ENCODE results near the gene LRP1. TPM values are rescaled to one million over a fixed set of nuclear protein-coding genes. Genes with fewer than 3 reads are reported as not detected.

Gene LRP1
- total RNA-seq, 3 donors from 2014 or later (not counting 1 experiment from before 2014, with no cell fraction given), result 6.7 to 13.1 (median 9.5) TPM

GRCh38 chr12:57096099-57096572 lies 32.1 kb upstream of the LRP1 start:
- H3K4me3 Mint-ChIP-seq, result no peak overlapping the region
- no peaks in the 10 kb centered on the region for H3K27me3 Mint-ChIP-seq (ENCODE audit: low read depth in 2 of 2)
- no peaks in the 10 kb centered on the region for H3K36me3 Mint-ChIP-seq
- intact Hi-C loops (cut with micrococcal nuclease), result no loop called here
- Histone ChIP-seq H3K27ac (ENCODE audit: low read length) (no peak overlapping the region), H3K4me3 (ENCODE audit: low read length) (no peak overlapping the region), H3K27me3 (ENCODE audit: control insufficient read depth, insufficient read depth, low read length) (no peaks in the 10 kb centered on the region), H3K4me1 (ENCODE audit: control insufficient read depth, insufficient read depth, low read length) (peaks cover 16% of the 10 kb centered on the region), H3K36me3 (ENCODE audit: control insufficient read depth, insufficient read depth, low read length) (peaks cover 54% of the 10 kb centered on the region), H3K9me3 (ENCODE audit: control insufficient read depth, insufficient read depth, low read length) (no peaks in the 10 kb centered on the region)
- no peak for TF ChIP-seq CTCF (IDR thresholded peaks at IDR 0.05)
- H3K27ac Mint-ChIP-seq, result no peak overlapping the region
- DNase-seq (no peak), ATAC-seq (no peak)
- H3K9me3 Mint-ChIP-seq, result no peaks in the 10 kb centered on the region
- WGBS (ENCODE audit: insufficient coverage), result 100% methylated on average over 6 of the region's 6 CpGs
- peaks cover 14 to 23% of the 10 kb centered on the region in 2 donors for H3K4me1 Mint-ChIP-seq

GRCh38 chr12:57096748-57097553 lies 31.3 kb upstream of the LRP1 start:
- Histone ChIP-seq H3K36me3 (ENCODE audit: control insufficient read depth, insufficient read depth, low read length) (peaks cover 55% of the 10 kb centered on the region), H3K4me1 (ENCODE audit: control insufficient read depth, insufficient read depth, low read length) (peaks cover 18% of the 10 kb centered on the region), H3K9me3 (ENCODE audit: control insufficient read depth, insufficient read depth, low read length) (no peaks in the 10 kb centered on the region), H3K27me3 (ENCODE audit: control insufficient read depth, insufficient read depth, low read length) (no peaks in the 10 kb centered on the region), H3K4me3 (ENCODE audit: low read length) (no peak overlapping the region), H3K27ac (ENCODE audit: low read length) (no peak overlapping the region)
- Mint-ChIP-seq H3K36me3 (no peaks in the 10 kb centered on the region), H3K4me3 (no peak overlapping the region), H3K27me3 (ENCODE audit: low read depth in 2 of 2) (no peaks in the 10 kb centered on the region), H3K9me3 (no peaks in the 10 kb centered on the region), H3K27ac (peak overlapping the region in 1 of 2 donors; percentile 82), H3K4me1 (peaks cover 14 to 26% of the 10 kb centered on the region in 2 donors)
- TF ChIP-seq CTCF (IDR thresholded peaks at IDR 0.05), result no peak
- 94% methylated on average over 8 of the region's 8 CpGs for WGBS (ENCODE audit: insufficient coverage)
- ATAC-seq (no peak), DNase-seq (no peak)
- intact Hi-C loops (cut with micrococcal nuclease), result no loop called here

- ATAC-seq, result no peak
- Histone ChIP-seq H3K4me3 (ENCODE audit: low read length) (no peak overlapping the region), H3K9me3 (ENCODE audit: control insufficient read depth, insufficient read depth, low read length) (no peaks in the 10 kb centered on the region), H3K4me1 (ENCODE audit: control insufficient read depth, insufficient read depth, low read length) (peaks cover 23% of the 10 kb centered on the region), H3K36me3 (ENCODE audit: control insufficient read depth, insufficient read depth, low read length) (peaks cover 56% of the 10 kb centered on the region), H3K27ac (ENCODE audit: low read length) (no peak overlapping the region), H3K27me3 (ENCODE audit: control insufficient read depth, insufficient read depth, low read length) (no peaks in the 10 kb centered on the region)
- Mint-ChIP-seq H3K4me3 (no peak overlapping the region), H3K27ac (peak overlapping the region in 1 of 2 donors; percentile 82), H3K9me3 (no peaks in the 10 kb centered on the region), H3K36me3 (no peaks in the 10 kb centered on the region), H3K27me3 (ENCODE audit: low read depth in 2 of 2) (no peaks in the 10 kb centered on the region), H3K4me1 (peaks cover 14 to 31% of the 10 kb centered on the region in 2 donors)
- no peak for TF ChIP-seq CTCF (IDR thresholded peaks at IDR 0.05)
- intact Hi-C loops (cut with micrococcal nuclease), result no loop called here
- DNase-seq, result no peak
- WGBS (ENCODE audit: insufficient coverage), result 93% methylated on average over 8 of the region's 8 CpGs
These were observed 30.8 kb upstream of the LRP1 start for GRCh38 chr12:57097554-57097835.

GRCh38 chr12:57098546-57098945 lies 29.7 kb upstream of the LRP1 start:
- peaks cover 29% of the 10 kb centered on the region for H3K4me1 ChIP-seq (ENCODE audit: control insufficient read depth, insufficient read depth, low read length)
- H3K4me3 ChIP-seq (ENCODE audit: low read length), result no peak overlapping the region
- H3K27me3 Mint-ChIP-seq (ENCODE audit: low read depth in 2 of 2), result no peaks in the 10 kb centered on the region
- DNase-seq, result no peak
- WGBS (ENCODE audit: insufficient coverage), result 80% methylated on average over 1 of the region's 1 CpG
- no peak overlapping the region for H3K4me3 Mint-ChIP-seq
- no peak overlapping the region for H3K27ac ChIP-seq (ENCODE audit: low read length)
- H3K4me1 Mint-ChIP-seq, result peaks cover 12 to 29% of the 10 kb centered on the region in 2 donors
- H3K9me3 ChIP-seq (ENCODE audit: control insufficient read depth, insufficient read depth, low read length), result no peaks in the 10 kb centered on the region
- TF ChIP-seq CTCF (IDR thresholded peaks at IDR 0.05), result no peak
- H3K27ac Mint-ChIP-seq, result peak overlapping the region; percentile 10 to 74
- no peak for ATAC-seq
- no peaks in the 10 kb centered on the region for H3K36me3 Mint-ChIP-seq
- intact Hi-C loops (cut with micrococcal nuclease), result no loop called here
- H3K9me3 Mint-ChIP-seq, result no peaks in the 10 kb centered on the region
- H3K27me3 ChIP-seq (ENCODE audit: control insufficient read depth, insufficient read depth, low read length), result no peaks in the 10 kb centered on the region
- peaks cover 56% of the 10 kb centered on the region for H3K36me3 ChIP-seq (ENCODE audit: control insufficient read depth, insufficient read depth, low read length)
